Measurements from ENCODE around the gene IL10. TPM values are rescaled to one million over a fixed set of nuclear protein-coding genes. Genes with fewer than 3 reads are reported as not detected.
A peak's percentile ranks its signal among the peaks of the same experiment; 100 is the strongest.
"Not testable (repeated sequence)": the region's sequence is repeated elsewhere in the genome, so short reads cannot be mapped to it uniquely, and the experiment has no call there.

IL10 gene
- total RNA-seq, 3 donors from 2014 or later = 38.4 to 111 (median 54.1) TPM

GRCh38 chr1:206784471-206784903, 12.2 kb upstream of the IL10 start:
- DNase-seq = peak; percentile 84
- Mint-ChIP-seq H3K36me3 (ENCODE audit: insufficient read depth) (no peaks in the 10 kb centered on the region), H3K4me1 (ENCODE audit: low read depth) (peaks cover 63% of the 10 kb centered on the region), H3K4me3 (peak overlapping the region; percentile 39), H3K9me3 (no peaks in the 10 kb centered on the region), H3K27me3 (ENCODE audit: low read depth) (no peaks in the 10 kb centered on the region)
- peak; percentile 83 to 88 for ATAC-seq

- Mint-ChIP-seq H3K4me3 (no peak overlapping the region), H3K36me3 (ENCODE audit: insufficient read depth) (no peaks in the 10 kb centered on the region), H3K4me1 (ENCODE audit: low read depth) (peaks cover 63% of the 10 kb centered on the region), H3K27me3 (ENCODE audit: low read depth) (no peaks in the 10 kb centered on the region), H3K9me3 (no peaks in the 10 kb centered on the region)
- DNase-seq (no peak), ATAC-seq (no peak)
Observed at GRCh38 chr1:206783506-206783905, 11.2 kb upstream of the IL10 start.

GRCh38 chr1:206782448-206782847, 10.2 kb upstream of the IL10 start:
- DNase-seq (no peak), ATAC-seq (peak; percentile 25 to 27)
- no peak overlapping the region for H3K4me3 Mint-ChIP-seq
- peaks cover 55% of the 10 kb centered on the region for H3K4me1 Mint-ChIP-seq (ENCODE audit: low read depth)
- H3K36me3 Mint-ChIP-seq (ENCODE audit: insufficient read depth) = no peaks in the 10 kb centered on the region
- no peaks in the 10 kb centered on the region for H3K27me3 Mint-ChIP-seq (ENCODE audit: low read depth)
- no peaks in the 10 kb centered on the region for H3K9me3 Mint-ChIP-seq

- no peaks in the 10 kb centered on the region for H3K9me3 Mint-ChIP-seq
- H3K4me3 Mint-ChIP-seq = no peak overlapping the region
- no peaks in the 10 kb centered on the region for H3K27me3 Mint-ChIP-seq (ENCODE audit: low read depth)
- DNase-seq (no peak), ATAC-seq (no peak)
- no peaks in the 10 kb centered on the region for H3K36me3 Mint-ChIP-seq (ENCODE audit: insufficient read depth)
- H3K4me1 Mint-ChIP-seq (ENCODE audit: low read depth) = peaks cover 29% of the 10 kb centered on the region
Observed at GRCh38 chr1:206779638-206780037, 7.3 kb upstream of the IL10 start.

- not testable (repeated sequence) for H3K9me3 Mint-ChIP-seq; DNase-seq; H3K27me3 Mint-ChIP-seq (ENCODE audit: low read depth); ATAC-seq; H3K4me3 Mint-ChIP-seq; H3K36me3 Mint-ChIP-seq (ENCODE audit: insufficient read depth)
- H3K4me1 Mint-ChIP-seq (ENCODE audit: low read depth) = peaks cover 27% of the 10 kb centered on the region
Observed at GRCh38 chr1:206778911-206779310, 6.6 kb upstream of the IL10 start.

GRCh38 chr1:206778031-206778430, 5.7 kb upstream of the IL10 start:
- ATAC-seq (no peak), DNase-seq (no peak)
- Mint-ChIP-seq H3K27me3 (ENCODE audit: low read depth) (no peaks in the 10 kb centered on the region), H3K9me3 (no peaks in the 10 kb centered on the region), H3K36me3 (ENCODE audit: insufficient read depth) (no peaks in the 10 kb centered on the region), H3K4me1 (ENCODE audit: low read depth) (peaks cover 27% of the 10 kb centered on the region), H3K4me3 (no peak overlapping the region)

GRCh38 chr1:206776229-206776628, 3.9 kb upstream of the IL10 start:
- no peak for ATAC-seq
- no peak overlapping the region for H3K4me3 Mint-ChIP-seq
- H3K4me1 Mint-ChIP-seq (ENCODE audit: low read depth) = peaks cover 32% of the 10 kb centered on the region
- DNase-seq = no peak
- no peaks in the 10 kb centered on the region for H3K9me3 Mint-ChIP-seq
- no peaks in the 10 kb centered on the region for H3K27me3 Mint-ChIP-seq (ENCODE audit: low read depth)
- no peaks in the 10 kb centered on the region for H3K36me3 Mint-ChIP-seq (ENCODE audit: insufficient read depth)

GRCh38 chr1:206774093-206774492, 1.8 kb upstream of the IL10 start:
- H3K4me3 Mint-ChIP-seq = peak overlapping the region; percentile 35
- no peaks in the 10 kb centered on the region for H3K9me3 Mint-ChIP-seq
- ATAC-seq (no peak), DNase-seq (no peak)
- no peaks in the 10 kb centered on the region for H3K36me3 Mint-ChIP-seq (ENCODE audit: insufficient read depth)
- H3K27me3 Mint-ChIP-seq (ENCODE audit: low read depth) = no peaks in the 10 kb centered on the region
- H3K4me1 Mint-ChIP-seq (ENCODE audit: low read depth) = peaks cover 53% of the 10 kb centered on the region

GRCh38 chr1:206771338-206771692, 979 bp downstream of the IL10 start:
- H3K9me3 Mint-ChIP-seq = no peaks in the 10 kb centered on the region
- no peak for DNase-seq
- no peaks in the 10 kb centered on the region for H3K27me3 Mint-ChIP-seq (ENCODE audit: low read depth)
- H3K4me3 Mint-ChIP-seq = peak overlapping the region; percentile 75
- H3K36me3 Mint-ChIP-seq (ENCODE audit: insufficient read depth) = no peaks in the 10 kb centered on the region
- peaks cover 77% of the 10 kb centered on the region for H3K4me1 Mint-ChIP-seq (ENCODE audit: low read depth)
- ATAC-seq = no peak

GRCh38 chr1:206770531-206771337, 1.6 kb downstream of the IL10 start, which contains the start of gene IL19:
Gene IL19 (plus strand): TSS chr1:206770773. CDS start chr1:206836663, 65,890 bp downstream.
- peak within 1 kb of the TSS; percentile 75 for H3K4me3 Mint-ChIP-seq
- no peaks in the 10 kb centered on the region for H3K9me3 Mint-ChIP-seq
- H3K27me3 Mint-ChIP-seq (ENCODE audit: low read depth) = no peaks in the 10 kb centered on the region
- peaks cover 83% of the 10 kb centered on the region for H3K4me1 Mint-ChIP-seq (ENCODE audit: low read depth)
- DNase-seq (peak; percentile 48), ATAC-seq (no peak)
- H3K36me3 Mint-ChIP-seq (ENCODE audit: insufficient read depth) = no peaks in the 10 kb centered on the region

- Mint-ChIP-seq H3K4me3 (peak overlapping the region; percentile 55), H3K36me3 (ENCODE audit: insufficient read depth) (no peaks in the 10 kb centered on the region), H3K4me1 (ENCODE audit: low read depth) (peaks cover 88% of the 10 kb centered on the region), H3K9me3 (no peaks in the 10 kb centered on the region), H3K27me3 (ENCODE audit: low read depth) (no peaks in the 10 kb centered on the region)
- DNase-seq (peak; percentile 28), ATAC-seq (peak; percentile 81)
Observed at GRCh38 chr1:206769304-206769731, 3.0 kb downstream of the IL10 start.

- Mint-ChIP-seq H3K4me3 (no peak overlapping the region), H3K27me3 (ENCODE audit: low read depth) (no peaks in the 10 kb centered on the region), H3K9me3 (no peaks in the 10 kb centered on the region), H3K36me3 (ENCODE audit: insufficient read depth) (no peaks in the 10 kb centered on the region), H3K4me1 (ENCODE audit: low read depth) (peaks cover 90% of the 10 kb centered on the region)
- peak in 1 of 2 donors; percentile 8 for ATAC-seq
- DNase-seq = no peak
Observed at GRCh38 chr1:206768472-206769303, 3.6 kb downstream of the IL10 start.

- H3K4me1 Mint-ChIP-seq (ENCODE audit: low read depth) = peaks cover 74% of the 10 kb centered on the region
- peak; percentile 64 for DNase-seq
- peak overlapping the region; percentile 59 for H3K4me3 Mint-ChIP-seq
- no peaks in the 10 kb centered on the region for H3K27me3 Mint-ChIP-seq (ENCODE audit: low read depth)
- H3K36me3 Mint-ChIP-seq (ENCODE audit: insufficient read depth) = no peaks in the 10 kb centered on the region
- peak; percentile 71 for ATAC-seq
- no peaks in the 10 kb centered on the region for H3K9me3 Mint-ChIP-seq
Observed at GRCh38 chr1:206766251-206766856, 5.9 kb downstream of the IL10 start.

- H3K36me3 Mint-ChIP-seq (ENCODE audit: insufficient read depth); ATAC-seq; DNase-seq; H3K9me3 Mint-ChIP-seq; H3K27me3 Mint-ChIP-seq (ENCODE audit: low read depth): not testable (repeated sequence)
- Mint-ChIP-seq H3K4me3 (peak overlapping the region; percentile 21), H3K4me1 (ENCODE audit: low read depth) (peaks cover 72% of the 10 kb centered on the region)
Observed at GRCh38 chr1:206765771-206766170, 6.5 kb downstream of the IL10 start.
